ENCODE results near the gene SGIP1.
"Not testable (repeated sequence)": the region's sequence is repeated elsewhere in the genome, so short reads cannot be mapped to it uniquely, and the experiment has no call there.

Gene SGIP1

GRCh38 chr1:66685265-66685664 is 151.3 kb downstream of the SGIP1 start:
- DNase-seq, result no peak

GRCh38 chr1:66685670-66686069 is 151.7 kb downstream of the SGIP1 start:
- DNase-seq, result no peak

- no peak for DNase-seq
Observed at GRCh38 chr1:66686406-66686805, 152.5 kb downstream of the SGIP1 start.

GRCh38 chr1:66687358-66687757 is 153.4 kb downstream of the SGIP1 start:
- no peak for DNase-seq

GRCh38 chr1:66690666-66691381 is 156.9 kb downstream of the SGIP1 start:
- no peak for DNase-seq

GRCh38 chr1:66692681-66693080 is 158.7 kb downstream of the SGIP1 start:
- DNase-seq, result no peak

- DNase-seq, result no peak
Observed at GRCh38 chr1:66693856-66694255, 159.9 kb downstream of the SGIP1 start.

- no peak for DNase-seq
Observed at GRCh38 chr1:66695116-66695515, 161.2 kb downstream of the SGIP1 start.

GRCh38 chr1:66696771-66697170 is 162.8 kb downstream of the SGIP1 start:
- DNase-seq, result no peak

GRCh38 chr1:66699213-66699612 is 165.3 kb downstream of the SGIP1 start:
- DNase-seq, result no peak

GRCh38 chr1:66704177-66704875 is 170.4 kb downstream of the SGIP1 start:
- no peak for DNase-seq

GRCh38 chr1:66705110-66705509 is 171.2 kb downstream of the SGIP1 start:
- no peak for DNase-seq

GRCh38 chr1:66711420-66711819 is 177.5 kb downstream of the SGIP1 start:
- no peak for DNase-seq

GRCh38 chr1:66712839-66713238 is 178.9 kb downstream of the SGIP1 start:
- no peak for DNase-seq

GRCh38 chr1:66723985-66724384 is 190.0 kb downstream of the SGIP1 start:
- DNase-seq, result no peak

- DNase-seq, result peak; percentile 40
Observed at GRCh38 chr1:66725885-66726665, 192.1 kb downstream of the SGIP1 start.

- no peak for DNase-seq
Observed at GRCh38 chr1:66728021-66728420, 194.1 kb downstream of the SGIP1 start.

- DNase-seq, result not testable (repeated sequence)
Observed at GRCh38 chr1:66728716-66729115, 194.8 kb downstream of the SGIP1 start.

GRCh38 chr1:66729119-66729518 is 195.2 kb downstream of the SGIP1 start:
- DNase-seq, result peak; percentile 38

- no peak for DNase-seq
Observed at GRCh38 chr1:66729523-66729922, 195.6 kb downstream of the SGIP1 start.

GRCh38 chr1:66730462-66730861 is 196.5 kb downstream of the SGIP1 start:
- no peak for DNase-seq

- DNase-seq, result no peak
Observed at GRCh38 chr1:66731170-66731865, 197.4 kb downstream of the SGIP1 start.
